Measurements from ENCODE around the gene S100A14. TPM values are rescaled to one million over a fixed set of nuclear protein-coding genes. Genes with fewer than 3 reads are reported as not detected.
A peak's percentile ranks its signal among the peaks of the same experiment; 100 is the strongest.

The S100A14 gene
- total and polyA plus RNA-seq, 2 of the 13 experiments (the other 11 are each of a cell fraction or from before 2014, with no cell fraction given) = 1.4 to 7.7 TPM

GRCh38 chr1:153658400-153659174 lies 42.5 kb upstream of the S100A14 start, which contains the start of gene SNAPIN (continued):
- TF ChIP-seq SIN3A (IDR thresholded peaks at IDR 0.05; ENCODE audit: borderline replicate concordance, low read depth, low read length) (no peak; the same call in 1 of the 2 replicates), ZNF644 (CRISPR knock-in tag; IDR thresholded peaks at IDR 0.05; ENCODE audit: low read depth) (no peak), ZFP37 (CRISPR knock-in tag; IDR thresholded peaks at IDR 0.05; ENCODE audit: borderline replicate concordance) (no peak), ZNF83 (CRISPR knock-in tag; IDR thresholded peaks at IDR 0.05; ENCODE audit: borderline replicate concordance) (no peak), SRSF1 (optimal IDR thresholded peaks at IDR 0.05; ENCODE audit: low read depth, low read length) (peak; percentile 91), ZNF616 (CRISPR knock-in tag; IDR thresholded peaks at IDR 0.05; ENCODE audit: low read depth) (0 out of 2 replicates have a peak, but pooled peaks have one; percentile 26), ZNF572 (CRISPR knock-in tag; IDR thresholded peaks at IDR 0.05) (no peak), RNF219 (CRISPR knock-in tag; IDR thresholded peaks at IDR 0.05) (no peak), ZMAT5 (CRISPR knock-in tag; IDR thresholded peaks at IDR 0.05; ENCODE audit: borderline replicate concordance, low read depth) (no peak), ATF5 (CRISPR knock-in tag; IDR thresholded peaks at IDR 0.05; ENCODE audit: low read depth) (no peak), ZNF124 (CRISPR knock-in tag; IDR thresholded peaks at IDR 0.05) (peak; percentile 92; the same call in 1 of the 2 replicates), LBX2 (CRISPR knock-in tag; IDR thresholded peaks at IDR 0.05; ENCODE audit: borderline replicate concordance) (no peak), ZNF143 (CRISPR knock-in tag; IDR thresholded peaks at IDR 0.05) (peak; percentile 95), STAG1 (CRISPR knock-in tag; IDR thresholded peaks at IDR 0.05) (no peak), IRX3 (CRISPR knock-in tag; IDR thresholded peaks at IDR 0.05; ENCODE audit: borderline replicate concordance, low read depth) (no peak), SNRNP70 (IDR thresholded peaks at IDR 0.05; ENCODE audit: low read depth, low read length) (no peak), DZIP1 (CRISPR knock-in tag; IDR thresholded peaks at IDR 0.05) (peak; percentile 61; the same call in 1 of the 2 replicates), ZBTB1 (CRISPR knock-in tag; IDR thresholded peaks at IDR 0.05; ENCODE audit: borderline replicate concordance) (no peak), TBL1XR1 (IDR thresholded peaks at IDR 0.05; ENCODE audit: borderline replicate concordance, low read length, partially characterized antibody) (no peak), GABPB1 (CRISPR knock-in tag; IDR thresholded peaks at IDR 0.05) (peak; percentile 94), ZNF138 (CRISPR knock-in tag; IDR thresholded peaks at IDR 0.05; ENCODE audit: low read depth) (no peak), ZNF205 (CRISPR knock-in tag; IDR thresholded peaks at IDR 0.05) (no peak), ETV6 (CRISPR knock-in tag; conservative IDR thresholded peaks at IDR 0.05) (no peak), SUZ12 (IDR thresholded peaks at IDR 0.05; ENCODE audit: low read depth, low read length) (peak; percentile 52)

Measured in HepG2 (cell line).